ENCODE measurements around the gene C5orf46. TPM values are rescaled to one million over a fixed set of nuclear protein-coding genes. Genes with fewer than 3 reads are reported as not detected.

The C5orf46 gene
- total and polyA plus RNA-seq, 2 of the 4 experiments (the other 2 are of a cell fraction), result 1.3 TPM; not detected in 1

- ChIA-PET CTCF (no interaction called here), POLR2A (ENCODE audit: unreplicated experiment) (no interaction called here)
- no peak overlapping the region for H4K8ac ChIP-seq (ENCODE audit: low read depth in 2 of 2, low read length in 2 of 2)
- H3K4me1 ChIP-seq (ENCODE audit: control insufficient read depth, insufficient read depth, low read length), result peaks cover 2% of the 10 kb centered on the region; the same call in 1 of the 2 replicates
- no peak overlapping the region for H3K23ac ChIP-seq (ENCODE audit: low read depth, low read length)
- H4K20me1 ChIP-seq (ENCODE audit: insufficient read depth, low read length), result no peaks in the 10 kb centered on the region
- no peaks in the 10 kb centered on the region for H3K36me3 ChIP-seq (ENCODE audit: control insufficient read depth, insufficient read depth, low read length)
- no peak overlapping the region for H3K4ac ChIP-seq (ENCODE audit: low read depth, low read length)
- H2AK5ac ChIP-seq (ENCODE audit: low read depth, low read length), result no peak overlapping the region
- ATAC-seq (ENCODE audit: low read depth) (no peak), DNase-seq (peak; percentile 12)
- no peaks in the 10 kb centered on the region for H3K27me3 ChIP-seq (ENCODE audit: control insufficient read depth, insufficient read depth, low read length)
- intact Hi-C loops (cut with micrococcal nuclease), result no loop called here
- no peak overlapping the region for H2BK20ac ChIP-seq (ENCODE audit: low read depth, low read length)
- H4K91ac ChIP-seq (ENCODE audit: insufficient read depth, low read depth, low read length), result no peak overlapping the region
- no peak overlapping the region for H3K4me3 ChIP-seq (ENCODE audit: insufficient read depth, low read depth, low read length)
- no peak overlapping the region for H3K56ac ChIP-seq (ENCODE audit: extremely low read depth, insufficient read depth, low read length)
- no peaks in the 10 kb centered on the region for H3K9me3 ChIP-seq (ENCODE audit: control insufficient read depth, insufficient read depth, low read length)
- H2AFZ ChIP-seq (replicated peaks; ENCODE audit: low read length, poor library complexity), result no peak overlapping the region
- H3K79me1 ChIP-seq (ENCODE audit: low read depth in 1 of 2, low read length in 2 of 2), result no peaks in the 10 kb centered on the region
- in situ Hi-C loops (cut with MboI; ENCODE audit: low sequenced_read_pairs), result no loop called here
- no peak overlapping the region for H2BK15ac ChIP-seq (ENCODE audit: low read depth, low read length)
- no peak overlapping the region; the same call in 1 of the 2 replicates for H3K18ac ChIP-seq (ENCODE audit: low read depth, low read length)
- no peak overlapping the region for H3K4me2 ChIP-seq (ENCODE audit: low read depth, low read length)
- TF ChIP-seq BHLHE40 (IDR thresholded peaks at IDR 0.05; ENCODE audit: low read depth, low read length) (no peak), MXI1 (IDR thresholded peaks at IDR 0.05; ENCODE audit: borderline replicate concordance, low read depth, low read length) (no peak), USF2 (IDR thresholded peaks at IDR 0.05; ENCODE audit: low read depth, low read length) (no peak), SMC3 (IDR thresholded peaks at IDR 0.05; ENCODE audit: low read depth, low read length) (no peak), FOS (IDR thresholded peaks at IDR 0.05; ENCODE audit: low read depth, low read length) (no peak), CEBPB (IDR thresholded peaks at IDR 0.05; ENCODE audit: low read depth, low read length) (no peak), MAZ (IDR thresholded peaks at IDR 0.05; ENCODE audit: borderline replicate concordance, low read depth, low read length) (no peak), RCOR1 (IDR thresholded peaks at IDR 0.05; ENCODE audit: insufficient replicate concordance, low read length) (no peak)
- TF ChIP-seq, protein P1, sequence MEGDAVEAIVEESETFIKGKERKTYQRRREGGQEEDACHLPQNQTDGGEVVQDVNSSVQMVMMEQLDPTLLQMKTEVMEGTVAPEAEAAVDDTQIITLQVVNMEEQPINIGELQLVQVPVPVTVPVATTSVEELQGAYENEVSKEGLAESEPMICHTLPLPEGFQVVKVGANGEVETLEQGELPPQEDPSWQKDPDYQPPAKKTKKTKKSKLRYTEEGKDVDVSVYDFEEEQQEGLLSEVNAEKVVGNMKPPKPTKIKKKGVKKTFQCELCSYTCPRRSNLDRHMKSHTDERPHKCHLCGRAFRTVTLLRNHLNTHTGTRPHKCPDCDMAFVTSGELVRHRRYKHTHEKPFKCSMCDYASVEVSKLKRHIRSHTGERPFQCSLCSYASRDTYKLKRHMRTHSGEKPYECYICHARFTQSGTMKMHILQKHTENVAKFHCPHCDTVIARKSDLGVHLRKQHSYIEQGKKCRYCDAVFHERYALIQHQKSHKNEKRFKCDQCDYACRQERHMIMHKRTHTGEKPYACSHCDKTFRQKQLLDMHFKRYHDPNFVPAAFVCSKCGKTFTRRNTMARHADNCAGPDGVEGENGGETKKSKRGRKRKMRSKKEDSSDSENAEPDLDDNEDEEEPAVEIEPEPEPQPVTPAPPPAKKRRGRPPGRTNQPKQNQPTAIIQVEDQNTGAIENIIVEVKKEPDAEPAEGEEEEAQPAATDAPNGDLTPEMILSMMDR (conservative IDR thresholded peaks at IDR 0.05; ENCODE audit: low read depth, low read length), result no peak
- H4K5ac ChIP-seq (ENCODE audit: low read depth, low read length), result no peak overlapping the region
- H2BK120ac ChIP-seq (ENCODE audit: low read depth, low read length), result no peak overlapping the region
- no CpG with 5 or more reads among the region's 3 CpGs for WGBS, 2 experiments (ENCODE audit: extremely low coverage in 2 of 2, insufficient read length in 1 of 2)
- no peak overlapping the region for H2AK9ac ChIP-seq (replicated peaks; ENCODE audit: low read depth, low read length, poor library complexity)
- BruUV-seq (replicated peaks), result no TSS peak
- no peak overlapping the region for H3K14ac ChIP-seq (replicated peaks; ENCODE audit: low read depth, low read length)
- H3K9ac ChIP-seq (ENCODE audit: low read depth, low read length), result no peak overlapping the region
- dilution Hi-C loops (cut with HindIII; ENCODE audit: low sequenced_read_pairs, unreplicated experiment), result no loop called here
- H3K27ac ChIP-seq (ENCODE audit: insufficient read depth, low read length), result no peak overlapping the region
- H2BK5ac ChIP-seq (ENCODE audit: low read depth, low read length, poor library complexity, severe bottlenecking), result no peak overlapping the region
- no peaks in the 10 kb centered on the region for H3K9me1 ChIP-seq (ENCODE audit: insufficient read depth, low read length)
Observed at GRCh38 chr5:147898875-147899401, 7.4 kb downstream of the C5orf46 start.

Measured in IMR-90 (cell line).